ENCODE measurements around the gene TNIP1.
A peak's percentile ranks its signal among the peaks of the same experiment; 100 is the strongest.

TNIP1 gene

DNA sequence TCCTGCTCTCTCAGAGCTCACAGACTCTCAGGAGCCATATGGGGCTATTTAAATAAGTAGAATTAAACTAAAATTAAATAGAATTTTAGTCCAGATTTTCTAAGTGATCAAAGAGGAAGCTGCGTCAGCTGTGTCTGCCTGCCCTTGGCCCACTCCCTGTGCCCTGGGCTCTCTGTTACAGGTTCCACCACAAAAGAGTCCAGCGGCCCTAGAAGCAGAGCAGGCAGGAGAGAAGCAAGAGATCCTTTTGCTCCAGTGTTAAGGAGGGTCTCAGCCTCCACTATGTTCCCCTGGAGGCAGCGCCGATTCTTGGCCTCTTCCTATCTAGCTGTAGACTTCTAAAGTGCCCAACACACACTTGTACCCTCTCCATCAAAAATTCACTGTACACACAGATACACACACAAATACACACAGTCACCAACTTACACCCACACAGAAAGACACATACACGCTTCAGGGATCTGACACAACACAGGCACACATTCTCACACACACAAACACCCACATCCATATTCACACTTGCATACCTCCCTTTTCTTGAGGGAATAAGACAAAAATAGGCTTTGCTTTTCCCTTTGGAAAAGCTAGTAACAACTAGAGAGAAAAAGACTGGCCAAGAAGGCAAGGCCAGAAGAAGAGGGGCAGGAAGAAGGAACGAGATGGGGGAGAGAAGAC, 5.5 kb upstream of the TNIP1 start:
- Histone ChIP-seq H3K9me3 (no peaks in the 10 kb centered on the region), H3K27ac (0 out of 2 replicates have a peak overlapping the region, but pooled peaks have one; percentile 22), H3K27me3 (no peaks in the 10 kb centered on the region), H3K4me1 (peaks cover 36% of the 10 kb centered on the region), H4K20me1 (no peaks in the 10 kb centered on the region), H3K36me3 (no peaks in the 10 kb centered on the region), H3K4me2 (peak overlapping the region; percentile 53), H3K9ac (no peak overlapping the region), H3K4me3 (no peak overlapping the region)
- TF ChIP-seq Cebpa-rat (IDR thresholded peaks at IDR 0.05), result no peak

GRCh38 chr5:151085517-151086041, 4.7 kb upstream of the TNIP1 start:
- no peak for TF ChIP-seq Cebpa-rat (IDR thresholded peaks at IDR 0.05)
- Histone ChIP-seq H3K9me3 (no peaks in the 10 kb centered on the region), H3K4me3 (no peak overlapping the region), H3K9ac (no peak overlapping the region), H4K20me1 (no peaks in the 10 kb centered on the region), H3K27me3 (no peaks in the 10 kb centered on the region), H3K4me2 (peak overlapping the region; percentile 7; the same call in 1 of the 2 replicates), H3K4me1 (peaks cover 36% of the 10 kb centered on the region), H3K36me3 (no peaks in the 10 kb centered on the region), H3K27ac (no peak overlapping the region)

DNA sequence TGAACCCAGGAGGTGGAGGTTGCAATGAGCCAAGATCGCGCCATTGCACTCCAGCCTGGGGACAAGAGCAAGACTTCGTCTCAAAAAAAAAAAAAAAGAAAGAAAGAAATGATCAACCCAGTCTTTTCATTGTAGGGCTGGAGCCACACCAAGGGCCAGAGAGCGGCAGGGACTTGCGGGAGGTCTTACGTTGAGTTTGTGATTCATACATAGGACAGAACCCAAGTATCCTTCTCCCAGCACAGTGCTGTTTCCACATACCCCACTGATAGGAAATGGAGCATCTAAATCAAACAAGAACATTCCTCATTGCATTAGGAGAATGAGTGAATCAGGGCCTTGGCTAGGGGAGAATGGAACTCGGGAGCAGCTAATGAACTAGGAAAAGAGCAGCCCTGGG, 3.5 kb upstream of the TNIP1 start:
- no peaks in the 10 kb centered on the region for H3K36me3 ChIP-seq
- H3K27ac ChIP-seq, result no peak overlapping the region
- peaks cover 10% of the 10 kb centered on the region for H4K20me1 ChIP-seq
- H3K4me3 ChIP-seq, result no peak overlapping the region
- H3K27me3 ChIP-seq, result no peaks in the 10 kb centered on the region
- no peaks in the 10 kb centered on the region for H3K9me3 ChIP-seq
- H3K4me1 ChIP-seq, result peaks cover 44% of the 10 kb centered on the region
- TF ChIP-seq Cebpa-rat (IDR thresholded peaks at IDR 0.05), result no peak
- no peak overlapping the region for H3K4me2 ChIP-seq
- no peak overlapping the region for H3K9ac ChIP-seq

GRCh38 chr5:151083081-151083676, 2.3 kb upstream of the TNIP1 start:
- H4K20me1 ChIP-seq, result peaks cover 22% of the 10 kb centered on the region
- no peak for TF ChIP-seq Cebpa-rat (IDR thresholded peaks at IDR 0.05)
- no peaks in the 10 kb centered on the region for H3K27me3 ChIP-seq
- peak overlapping the region; percentile 87; the same call in 1 of the 2 replicates for H3K4me2 ChIP-seq
- no peak overlapping the region for H3K27ac ChIP-seq
- no peaks in the 10 kb centered on the region for H3K9me3 ChIP-seq
- H3K9ac ChIP-seq, result no peak overlapping the region
- H3K4me3 ChIP-seq, result no peak overlapping the region
- H3K4me1 ChIP-seq, result peaks cover 55% of the 10 kb centered on the region
- peaks cover 11% of the 10 kb centered on the region for H3K36me3 ChIP-seq

DNA sequence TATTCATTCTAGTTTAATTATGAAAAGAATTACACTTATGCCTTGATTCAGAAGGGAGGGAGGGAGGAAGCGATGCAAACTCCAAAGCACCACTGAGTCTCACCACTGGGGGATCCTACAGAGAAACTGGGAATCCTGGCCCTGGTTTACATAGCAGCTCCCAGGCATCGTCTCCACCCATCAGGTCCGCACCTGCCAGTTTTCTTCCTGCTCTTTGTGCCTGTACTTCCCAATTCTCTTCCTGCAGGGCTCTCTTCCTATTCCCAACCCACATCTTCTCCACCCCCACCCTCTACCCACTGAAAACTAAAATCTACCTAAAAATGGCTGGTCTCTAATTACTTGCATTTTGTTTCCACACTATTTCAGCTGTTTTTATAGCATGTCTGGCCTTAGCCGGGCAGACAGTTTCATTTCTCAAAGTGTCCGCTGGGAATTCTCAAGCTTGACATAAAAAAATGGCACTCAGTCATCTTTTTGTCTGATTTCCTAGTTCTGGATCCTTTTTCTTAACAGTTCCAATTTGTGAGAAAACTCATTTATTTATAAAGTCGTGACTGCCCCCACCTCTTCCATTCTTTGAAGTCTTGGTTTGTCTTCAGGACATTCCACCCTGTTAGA, 1.6 kb upstream of the TNIP1 start:
- Histone ChIP-seq H4K20me1 (peaks cover 30% of the 10 kb centered on the region), H3K4me1 (peaks cover 61% of the 10 kb centered on the region), H3K9ac (no peak overlapping the region), H3K27me3 (no peaks in the 10 kb centered on the region), H3K9me3 (no peaks in the 10 kb centered on the region), H3K4me2 (peak overlapping the region; percentile 87), H3K36me3 (peaks cover 19% of the 10 kb centered on the region), H3K4me3 (peak overlapping the region; percentile 93), H3K27ac (no peak overlapping the region)
- no peak for TF ChIP-seq Cebpa-rat (IDR thresholded peaks at IDR 0.05)

GRCh38 chr5:151081431-151082281, 822 bp upstream of the TNIP1 start:
- Histone ChIP-seq H4K20me1 (peaks cover 37% of the 10 kb centered on the region), H3K4me2 (peak overlapping the region; percentile 87), H3K4me3 (peak overlapping the region; percentile 93), H3K4me1 (peaks cover 61% of the 10 kb centered on the region), H3K27me3 (no peaks in the 10 kb centered on the region), H3K9me3 (no peaks in the 10 kb centered on the region), H3K36me3 (peaks cover 26% of the 10 kb centered on the region), H3K27ac (peak overlapping the region; percentile 93), H3K9ac (peak overlapping the region; percentile 94)
- no peak for TF ChIP-seq Cebpa-rat (IDR thresholded peaks at IDR 0.05)

DNA sequence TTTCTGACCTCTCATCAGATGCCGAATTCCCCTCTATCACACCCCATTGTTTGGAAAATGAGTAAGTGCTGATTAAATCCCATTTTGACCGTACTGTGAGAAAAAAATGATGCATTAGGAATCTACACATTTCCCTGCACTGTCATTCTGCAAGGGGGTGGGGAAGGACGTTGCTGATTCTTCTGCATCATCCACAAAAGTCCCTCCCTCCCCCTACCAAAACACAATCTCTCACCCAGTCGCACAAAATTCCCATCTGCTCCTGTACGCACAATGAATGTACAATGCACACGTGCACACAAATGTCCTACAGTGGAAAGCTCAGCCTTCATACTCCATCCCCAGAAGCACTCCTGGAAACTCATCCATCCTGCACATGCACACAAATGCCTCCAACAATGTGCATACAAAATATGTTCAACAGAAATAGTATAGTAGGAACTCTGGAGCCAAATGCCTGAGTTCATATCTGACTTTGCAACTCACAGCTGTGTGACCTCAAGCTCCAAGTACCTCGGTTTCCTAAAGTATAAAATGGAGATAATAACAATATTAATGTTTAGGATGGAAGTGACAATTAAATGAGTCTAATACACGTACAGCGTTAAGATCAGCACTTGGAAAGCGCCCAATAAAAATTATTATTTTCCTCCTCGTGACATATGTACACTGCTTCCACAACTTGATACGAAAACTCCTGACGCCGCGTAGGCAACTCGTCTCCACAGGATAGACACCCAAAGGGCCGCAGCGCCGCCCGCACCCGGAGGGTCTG, 809 bp downstream of the TNIP1 start:
- Histone ChIP-seq H3K27me3 (no peaks in the 10 kb centered on the region), H3K36me3 (peaks cover 42% of the 10 kb centered on the region), H3K4me3 (peak overlapping the region; percentile 93), H3K27ac (peak overlapping the region; percentile 93), H3K9ac (peak overlapping the region; percentile 94), H3K4me1 (peaks cover 66% of the 10 kb centered on the region), H3K4me2 (peak overlapping the region; percentile 87), H4K20me1 (peaks cover 54% of the 10 kb centered on the region), H3K9me3 (no peaks in the 10 kb centered on the region)
- TF ChIP-seq Cebpa-rat (IDR thresholded peaks at IDR 0.05), result no peak

DNA sequence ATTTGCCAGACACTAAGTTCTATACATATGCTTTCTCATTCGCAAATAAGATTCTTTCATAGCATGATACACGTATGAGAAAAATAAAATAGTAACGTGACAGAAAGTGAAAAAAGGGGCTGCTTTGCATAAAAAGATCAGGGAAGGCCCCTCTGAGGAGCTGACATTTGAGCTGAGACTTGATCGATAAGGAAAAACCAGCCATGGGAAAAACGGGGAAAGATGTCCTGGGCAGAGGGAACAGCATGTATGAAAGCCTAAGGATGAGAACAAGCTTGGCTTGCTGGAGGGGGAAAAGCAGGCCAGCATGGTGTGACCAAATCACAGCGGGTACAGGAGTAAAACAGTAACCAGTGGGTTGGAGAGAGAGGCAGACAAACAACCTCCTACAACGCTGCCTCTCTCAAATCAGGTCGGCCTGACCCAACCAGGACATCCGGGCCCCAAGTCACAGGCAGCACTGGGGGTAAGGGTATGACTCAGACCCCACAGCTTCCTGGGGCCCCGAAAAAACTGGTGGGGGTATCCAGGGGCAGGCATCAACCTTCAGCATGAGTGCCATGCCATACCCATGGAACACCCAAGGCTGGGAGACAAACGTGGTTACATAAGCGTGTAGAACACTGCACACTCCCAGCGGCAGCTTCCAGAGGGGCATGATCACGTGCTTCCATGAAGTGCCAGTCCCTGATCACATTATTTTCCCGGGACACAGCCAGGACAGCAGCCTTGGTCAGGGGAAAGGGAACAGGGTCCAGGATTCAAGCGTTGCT, 2.2 kb downstream of the TNIP1 start:
- Histone ChIP-seq H3K9ac (no peak overlapping the region), H3K27ac (no peak overlapping the region), H3K4me3 (no peak overlapping the region), H3K4me2 (peak overlapping the region; percentile 87; the same call in 1 of the 2 replicates), H3K4me1 (peaks cover 66% of the 10 kb centered on the region), H3K27me3 (no peaks in the 10 kb centered on the region), H3K36me3 (peaks cover 50% of the 10 kb centered on the region), H3K9me3 (peaks cover 4% of the 10 kb centered on the region; the same call in 1 of the 2 replicates), H4K20me1 (peaks cover 67% of the 10 kb centered on the region)
- no peak for TF ChIP-seq Cebpa-rat (IDR thresholded peaks at IDR 0.05)
